GM12878 (cell line): ENCODE measurements around the gene FHOD3. TPM values are rescaled to one million over a fixed set of nuclear protein-coding genes. Genes with fewer than 3 reads are reported as not detected.

Experiments
- ATAC-seq: fragments of 200-7000 bp; cut with Tn5 transposase; 3 replicates; pipeline ENCODE4 v1.9.1; 2020; ENCODE audit warnings: mild to moderate bottlenecking, moderate library complexity
- BruUV-seq: library from RNA; stranded (reverse); fragments of 400-500 nt; replicated peaks from 2 replicates; lab custom pipeline; 2021; lab: Mats Ljungman, UMichigan
- CTCF ChIA-PET: fragments of 300-600 bp; sonication (Branson Sonifier 250); formaldehyde crosslinking; extraction: SDS; loops from one replicate; lab custom pipeline; 2021; ENCODE audit warnings: inconsistent platforms; lab: Yijun Ruan, JAX
- POLR2A ChIA-PET: fragments of 350-600 bp; formaldehyde crosslinking; extraction: SDS; loops from one replicate; lab custom pipeline; 2021; ENCODE audit warnings: inconsistent platforms; lab: Charles Lee
- RAD21 ChIA-PET: fragments of 300-600 bp; sonication (Branson Sonifier 250); formaldehyde crosslinking; loops from one replicate; lab custom pipeline; 2023; ENCODE audit warnings: antibody characterized with exemption; ENCODE audit not compliant: unreplicated experiment; lab: Charles Lee
- SMC1A ChIA-PET: fragments of 300-600 bp; sonication (Branson Sonifier 250); formaldehyde crosslinking; loops from one replicate; lab custom pipeline; 2023; ENCODE audit not compliant: unreplicated experiment, uncharacterized antibody; lab: Charles Lee
- DNase-seq: peaks from one replicate; pipeline ENCODE4 v3.0.0-alpha.2; 2011; ENCODE audit warnings: low read depth, low spot score
- FAIRE-seq: peaks from 3 replicates; lab custom pipeline; 2011; peaks lifted over from hg19 to GRCh38; lab: Jason Lieb, UNC
- H2AFZ ChIP-seq: 2 replicates; pipeline ENCODE4 v1.6.0; 2011; ENCODE audit warnings: low read depth, low read length, control low read depth; ENCODE audit not compliant: control insufficient read depth
- H3K27ac ChIP-seq: 2 replicates; pipeline ENCODE4 v1.5.1; 2011; ENCODE audit warnings: control low read depth; ENCODE audit not compliant: control insufficient read depth, insufficient read depth
- H3K27me3 ChIP-seq, 2 experiments: replicated peaks in 1 of 2; 2 replicates each; pipeline versions ENCODE4 v1.6.0 to v1.6.1; 2011; ENCODE audit warnings: low read length in 1 of 2; ENCODE audit not compliant: control insufficient read depth in 2 of 2, insufficient read depth in 2 of 2
- H3K36me3 ChIP-seq, 2 experiments: 2 replicates each; pipeline ENCODE4 v1.5.1; 2011; ENCODE audit warnings: low read length in 1 of 2; ENCODE audit not compliant: control insufficient read depth in 2 of 2, insufficient read depth in 2 of 2
- H3K4me1 ChIP-seq: 2 replicates; pipeline ENCODE4 v1.6.1; 2011; ENCODE audit warnings: mild to moderate bottlenecking, low read length, moderate library complexity, mixed read lengths; ENCODE audit not compliant: control insufficient read depth, insufficient read depth
- H3K4me2 ChIP-seq: 2 replicates; pipeline ENCODE4 v1.6.0; 2011; ENCODE audit warnings: control low read depth; ENCODE audit not compliant: control insufficient read depth, insufficient read depth
- H3K4me3 ChIP-seq: fragments of 200-600 bp; sonication (generic); 2 replicates; pipeline ENCODE4 v1.5.1; 2016
- H3K79me2 ChIP-seq: 2 replicates; pipeline ENCODE4 v1.6.0; 2011; ENCODE audit warnings: low read length; ENCODE audit not compliant: control insufficient read depth, insufficient read depth
- H3K9ac ChIP-seq: 2 replicates; pipeline ENCODE4 v1.8.0; 2011; ENCODE audit warnings: low read length, control low read depth, mixed read lengths; ENCODE audit not compliant: control insufficient read depth, insufficient read depth
- H3K9me3 ChIP-seq: replicated peaks from 3 replicates; pipeline ENCODE4 v1.5.1; 2011; ENCODE audit warnings: mild to moderate bottlenecking, low read length; ENCODE audit not compliant: control insufficient read depth, insufficient read depth
- H4K20me1 ChIP-seq: 2 replicates; pipeline ENCODE4 v1.6.0; 2011; ENCODE audit not compliant: control insufficient read depth, insufficient read depth
- EZH2 ChIP-seq: IDR thresholded peaks from 2 replicates; pipeline ENCODE4 v1.6.1; 2012; ENCODE audit warnings: low read depth, mild to moderate bottlenecking, control low read depth, inconsistent platforms, low read length, borderline replicate concordance; ENCODE audit not compliant: control insufficient read depth
- NRF1 ChIP-seq: conservative IDR thresholded peaks from 2 replicates; pipeline ENCODE4 v1.6.1; 2011; ENCODE audit warnings: mild to moderate bottlenecking, low read depth, low read length, improper control_type of control experiment
- PRDM15 ChIP-seq: fragments of 450-650 bp; formaldehyde crosslinking; IDR thresholded peaks from 2 replicates; pipeline ENCODE4 v1.4.0; 2020; ENCODE audit warnings: mild to moderate bottlenecking, moderate library complexity
- USF2 ChIP-seq: IDR thresholded peaks from 2 replicates; pipeline ENCODE4 v1.6.1; 2011; ENCODE audit warnings: low read depth, low read length, improper control_type of control experiment, borderline replicate concordance
- ZBED1 ChIP-seq: IDR thresholded peaks from 2 replicates; pipeline ENCODE4 v1.6.1; 2016; ENCODE audit warnings: borderline replicate concordance
- WGBS: methylation state at CpG from one replicate; pipeline ENCODE4 v1.1.6; 2016; ENCODE audit warnings: low lambda C conversion rate; ENCODE audit not compliant: insufficient replicate concordance, insufficient coverage; ENCODE audit errors: missing lambda C conversion rate; 5-methylcytosine and 5-hydroxymethylcytosine counted together
- in situ Hi-C: fragments of 300-500 bp; cut with MboI; formaldehyde crosslinking; loops from 9 replicates; pipeline ENCODE4 v1.14.3; 2018; ENCODE audit warnings: mixed read lengths
- intact Hi-C: fragments of 100-400 bp; cut with micrococcal nuclease; formaldehyde crosslinking; loops from one replicate; pipeline ENCODE4 v1.14.2; 2022; ENCODE audit not compliant: unreplicated experiment
- polyA plus RNA-seq, 11 experiments: library from polyadenylated mRNA; depleted of rRNA in 4 of 11; unstranded in 6 of 11; stranded (reverse) in 5 of 11; fragments of >200 nt; fragmentation: Nextera tagmentation in 4 of 11; fragmentation: Illumina TruSeq in 1 of 11; extraction: Ambion mirVana in 4 of 11; extraction: Trizol in 1 of 11; gene quantifications; 1 replicate in 1 of 11; 2 replicates in 10 of 11; pipeline versions ENCODE4 v1.2.1 to v1.2.3, GENCODE V29; 2011 to 2016; ENCODE audit warnings: inconsistent platforms in 2 of 11, missing spikeins in 2 of 11, low read depth in 1 of 11
- total RNA-seq, 4 experiments: library from RNA; depleted of rRNA in 3 of 4; stranded (reverse); fragments of >200 nt in 3 of 4; fragmentation: Illumina TruSeq in 1 of 4; extraction: Trizol in 1 of 4; gene quantifications; 2 replicates each; pipeline versions ENCODE4 v1.2.1 to v1.2.3, GENCODE V29; 2013 to 2021
- TF ChIP-seq, protein P1 (sequence below): IDR thresholded peaks from 2 replicates; pipeline ENCODE4 v1.6.1; 2012; ENCODE audit warnings: mild to moderate bottlenecking, low read depth, low read length
- TF ChIP-seq, protein P2 (sequence below): fragments of 450-650 bp; IDR thresholded peaks from 2 replicates; pipeline ENCODE4 v1.6.1; 2017; ENCODE audit warnings: antibody characterized with exemption, mild to moderate bottlenecking, moderate library complexity

FHOD3 gene
- total and polyA plus RNA-seq, 10 of the 15 experiments (the other 5 are each of a cell fraction or from before 2014, with no cell fraction given), result 0.77 to 26.7 (median 10.4) TPM

DNA sequence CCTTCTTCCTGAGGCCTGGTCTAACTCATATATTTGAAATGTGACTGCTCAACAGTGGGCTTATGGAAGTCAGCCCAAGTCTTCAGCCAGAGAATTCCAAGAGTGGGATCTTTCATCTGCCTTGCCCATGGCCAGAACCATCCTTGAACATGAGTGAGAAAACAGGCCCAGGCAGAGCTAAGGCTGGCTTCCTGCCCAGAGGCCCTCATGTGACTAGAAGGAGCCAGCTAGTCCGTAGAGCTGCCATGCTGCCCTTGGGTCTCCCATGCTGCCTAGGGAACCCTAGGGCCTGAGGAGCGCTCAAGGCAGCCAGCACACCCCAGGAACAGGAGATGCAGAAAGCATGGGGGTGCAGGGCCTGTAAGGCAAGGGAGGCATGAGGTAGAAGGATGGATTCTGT is 203.6 kb downstream of the FHOD3 start:
- ChIA-PET CTCF (interaction anchor here (1.1 to 2.5 kb wide), 4 partner anchors 9 to 72 kb away, joined by 3 to 5 read pairs (median 4); no protein-coding TSS in a partner anchor), RAD21 (interaction anchor here (1.1 to 2.0 kb wide), 3 partner anchors 9 to 65 kb away, joined by 3 to 6 read pairs (median 4); no protein-coding TSS in a partner anchor), SMC1A (interaction anchor here (0.7 to 2.8 kb wide), 11 partner anchors 8 to 78 kb away, joined by 3 to 15 read pairs (median 3); no protein-coding TSS in a partner anchor), POLR2A (interaction anchor here (1.2 to 1.3 kb wide), 2 partner anchors 9 to 13 kb away, joined by 3 read pairs; no protein-coding TSS in a partner anchor)
- Histone ChIP-seq H3K9ac (no peak overlapping the region), H3K4me1 (peaks cover 6% of the 10 kb centered on the region), H3K4me2 (no peak overlapping the region), H3K79me2 (no peaks in the 10 kb centered on the region; the same call in 1 of the 2 replicates), H3K9me3 (no peaks in the 10 kb centered on the region; the same call in 2 of the 3 replicates), H3K27me3 (no peaks in the 10 kb centered on the region), H3K36me3 (peaks cover 0 to 2% of the 10 kb centered on the region in 2 experiments; a peak in 2 of 4 replicates), H3K27ac (no peak overlapping the region), H3K4me3 (no peak overlapping the region), H2AFZ (no peak overlapping the region), H4K20me1 (no peaks in the 10 kb centered on the region)
- DNase-seq, result no peak
- 96% methylated on average over 2 of the region's 2 CpGs for WGBS
- intact Hi-C loops, result loop anchor here (2.0 kb wide), 1 partner anchor 68 kb away; no protein-coding TSS in a partner anchor
- TF ChIP-seq ZBED1, result no peak
- TF ChIP-seq, protein P1, sequence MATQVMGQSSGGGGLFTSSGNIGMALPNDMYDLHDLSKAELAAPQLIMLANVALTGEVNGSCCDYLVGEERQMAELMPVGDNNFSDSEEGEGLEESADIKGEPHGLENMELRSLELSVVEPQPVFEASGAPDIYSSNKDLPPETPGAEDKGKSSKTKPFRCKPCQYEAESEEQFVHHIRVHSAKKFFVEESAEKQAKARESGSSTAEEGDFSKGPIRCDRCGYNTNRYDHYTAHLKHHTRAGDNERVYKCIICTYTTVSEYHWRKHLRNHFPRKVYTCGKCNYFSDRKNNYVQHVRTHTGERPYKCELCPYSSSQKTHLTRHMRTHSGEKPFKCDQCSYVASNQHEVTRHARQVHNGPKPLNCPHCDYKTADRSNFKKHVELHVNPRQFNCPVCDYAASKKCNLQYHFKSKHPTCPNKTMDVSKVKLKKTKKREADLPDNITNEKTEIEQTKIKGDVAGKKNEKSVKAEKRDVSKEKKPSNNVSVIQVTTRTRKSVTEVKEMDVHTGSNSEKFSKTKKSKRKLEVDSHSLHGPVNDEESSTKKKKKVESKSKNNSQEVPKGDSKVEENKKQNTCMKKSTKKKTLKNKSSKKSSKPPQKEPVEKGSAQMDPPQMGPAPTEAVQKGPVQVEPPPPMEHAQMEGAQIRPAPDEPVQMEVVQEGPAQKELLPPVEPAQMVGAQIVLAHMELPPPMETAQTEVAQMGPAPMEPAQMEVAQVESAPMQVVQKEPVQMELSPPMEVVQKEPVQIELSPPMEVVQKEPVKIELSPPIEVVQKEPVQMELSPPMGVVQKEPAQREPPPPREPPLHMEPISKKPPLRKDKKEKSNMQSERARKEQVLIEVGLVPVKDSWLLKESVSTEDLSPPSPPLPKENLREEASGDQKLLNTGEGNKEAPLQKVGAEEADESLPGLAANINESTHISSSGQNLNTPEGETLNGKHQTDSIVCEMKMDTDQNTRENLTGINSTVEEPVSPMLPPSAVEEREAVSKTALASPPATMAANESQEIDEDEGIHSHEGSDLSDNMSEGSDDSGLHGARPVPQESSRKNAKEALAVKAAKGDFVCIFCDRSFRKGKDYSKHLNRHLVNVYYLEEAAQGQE, result no peak
- TF ChIP-seq PRDM15, result no peak
- TF ChIP-seq NRF1, result no peak
- TF ChIP-seq, protein P2, sequence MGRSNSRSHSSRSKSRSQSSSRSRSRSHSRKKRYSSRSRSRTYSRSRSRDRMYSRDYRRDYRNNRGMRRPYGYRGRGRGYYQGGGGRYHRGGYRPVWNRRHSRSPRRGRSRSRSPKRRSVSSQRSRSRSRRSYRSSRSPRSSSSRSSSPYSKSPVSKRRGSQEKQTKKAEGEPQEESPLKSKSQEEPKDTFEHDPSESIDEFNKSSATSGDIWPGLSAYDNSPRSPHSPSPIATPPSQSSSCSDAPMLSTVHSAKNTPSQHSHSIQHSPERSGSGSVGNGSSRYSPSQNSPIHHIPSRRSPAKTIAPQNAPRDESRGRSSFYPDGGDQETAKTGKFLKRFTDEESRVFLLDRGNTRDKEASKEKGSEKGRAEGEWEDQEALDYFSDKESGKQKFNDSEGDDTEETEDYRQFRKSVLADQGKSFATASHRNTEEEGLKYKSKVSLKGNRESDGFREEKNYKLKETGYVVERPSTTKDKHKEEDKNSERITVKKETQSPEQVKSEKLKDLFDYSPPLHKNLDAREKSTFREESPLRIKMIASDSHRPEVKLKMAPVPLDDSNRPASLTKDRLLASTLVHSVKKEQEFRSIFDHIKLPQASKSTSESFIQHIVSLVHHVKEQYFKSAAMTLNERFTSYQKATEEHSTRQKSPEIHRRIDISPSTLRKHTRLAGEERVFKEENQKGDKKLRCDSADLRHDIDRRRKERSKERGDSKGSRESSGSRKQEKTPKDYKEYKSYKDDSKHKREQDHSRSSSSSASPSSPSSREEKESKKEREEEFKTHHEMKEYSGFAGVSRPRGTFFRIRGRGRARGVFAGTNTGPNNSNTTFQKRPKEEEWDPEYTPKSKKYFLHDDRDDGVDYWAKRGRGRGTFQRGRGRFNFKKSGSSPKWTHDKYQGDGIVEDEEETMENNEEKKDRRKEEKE, result no peak
- no peak for TF ChIP-seq EZH2
- no peak for TF ChIP-seq USF2
- no TSS peak for BruUV-seq
- FAIRE-seq, result no peak
- in situ Hi-C loops, result no loop called here
- no peak for ATAC-seq
